GM21723 (cell line): Measurements from ENCODE around the gene LRRC66.

Source experiments
- ATAC-seq: cut with Tn5 transposase; IDR thresholded peaks from one replicate; pipeline ENCODE4 v1.9.1; 2021; ENCODE audit warnings: mild to moderate bottlenecking, moderate library complexity; ENCODE audit not compliant: unreplicated experiment

LRRC66 gene

GRCh38 chr4:52019936-52020657 lies at the start of gene LRRC66:
LRRC66 (minus strand) TSS chr4:52020363; CDS start chr4:52017613, 2,750 bp downstream.
- no peak for ATAC-seq

GRCh38 chr4:52069571-52069970 lies 49.4 kb upstream of the LRRC66 start:
- no peak for ATAC-seq

GRCh38 chr4:52059372-52059771 lies 39.2 kb upstream of the LRRC66 start:
- ATAC-seq, result no peak

GRCh38 chr4:52058275-52058674 lies 38.1 kb upstream of the LRRC66 start:
- ATAC-seq, result no peak

GRCh38 chr4:52057196-52057595 lies 37.0 kb upstream of the LRRC66 start:
- no peak for ATAC-seq

- ATAC-seq, result no peak
Observed at GRCh38 chr4:52054254-52054653, 34.1 kb upstream of the LRRC66 start.

GRCh38 chr4:52052475-52052780 lies 32.3 kb upstream of the LRRC66 start:
- ATAC-seq, result peak; percentile 53

GRCh38 chr4:52051615-52052474 lies 31.7 kb upstream of the LRRC66 start:
- ATAC-seq, result peak; percentile 68

GRCh38 chr4:52051213-52051614 lies 31.1 kb upstream of the LRRC66 start, which contains the start of gene SPATA18:
SPATA18 (plus strand) TSS chr4:52051304; CDS start chr4:52051705, 401 bp downstream.
- ATAC-seq, result peak; percentile 51

GRCh38 chr4:52049266-52049665 lies 29.1 kb upstream of the LRRC66 start:
- no peak for ATAC-seq

- no peak for ATAC-seq
Observed at GRCh38 chr4:52045028-52045427, 24.9 kb upstream of the LRRC66 start.

GRCh38 chr4:52038103-52038912 lies 18.1 kb upstream of the LRRC66 start, which contains the start of gene SGCB:
SGCB (minus strand) TSS chr4:52038299; CDS start chr4:52038259, 40 bp downstream.
- peak; percentile 95 for ATAC-seq

GRCh38 chr4:52037689-52038102 lies 17.5 kb upstream of the LRRC66 start:
- peak; percentile 64 for ATAC-seq

- no peak for ATAC-seq
Observed at GRCh38 chr4:52036886-52037530, 16.8 kb upstream of the LRRC66 start.

GRCh38 chr4:52035190-52035589 lies 15.0 kb upstream of the LRRC66 start:
- no peak for ATAC-seq

GRCh38 chr4:52032005-52032404 lies 11.8 kb upstream of the LRRC66 start:
- no peak for ATAC-seq

GRCh38 chr4:52028970-52029369 lies 8.8 kb upstream of the LRRC66 start:
- ATAC-seq, result no peak

GRCh38 chr4:52017814-52018213 lies 2.3 kb downstream of the LRRC66 start:
- ATAC-seq, result no peak

GRCh38 chr4:52016981-52017380 lies 3.2 kb downstream of the LRRC66 start:
- ATAC-seq, result no peak

- no peak for ATAC-seq
Observed at GRCh38 chr4:52015366-52015765, 4.8 kb downstream of the LRRC66 start.

- no peak for ATAC-seq
Observed at GRCh38 chr4:52014903-52015302, 5.3 kb downstream of the LRRC66 start.
